ENCODE data around the gene GLG1. TPM values are rescaled to one million over a fixed set of nuclear protein-coding genes. Genes with fewer than 3 reads are reported as not detected.

Gene GLG1
- polyA plus RNA-seq, 2 donors = 17.9 to 20.6 TPM

DNA sequence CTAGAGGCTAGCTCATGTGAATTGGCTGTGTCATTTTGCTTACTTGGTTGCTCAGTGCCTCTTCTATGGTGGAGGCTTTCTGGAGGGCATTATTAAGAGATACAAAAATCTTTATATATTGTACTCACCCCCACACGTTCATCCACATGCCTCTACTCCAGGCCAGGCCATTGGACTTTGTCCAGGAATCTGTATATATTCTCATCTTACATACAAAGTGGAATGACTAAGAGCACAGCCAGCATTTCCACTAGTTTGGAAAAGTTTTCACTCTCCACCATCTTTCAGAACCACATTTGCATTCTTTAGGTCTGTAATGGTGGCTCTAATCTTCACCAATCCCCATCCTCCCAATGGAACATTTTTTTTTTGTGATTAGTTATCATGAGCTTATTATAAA, 4.8 kb upstream of the GLG1 start:
- no peaks in the 10 kb centered on the region for H3K36me3 ChIP-seq (ENCODE audit: control insufficient read depth in 2 of 2, insufficient read depth in 2 of 2, low read length in 1 of 2)
- WGBS, 2 donors = 44 to 66% methylated on average over 1 of the region's 1 CpG

DNA sequence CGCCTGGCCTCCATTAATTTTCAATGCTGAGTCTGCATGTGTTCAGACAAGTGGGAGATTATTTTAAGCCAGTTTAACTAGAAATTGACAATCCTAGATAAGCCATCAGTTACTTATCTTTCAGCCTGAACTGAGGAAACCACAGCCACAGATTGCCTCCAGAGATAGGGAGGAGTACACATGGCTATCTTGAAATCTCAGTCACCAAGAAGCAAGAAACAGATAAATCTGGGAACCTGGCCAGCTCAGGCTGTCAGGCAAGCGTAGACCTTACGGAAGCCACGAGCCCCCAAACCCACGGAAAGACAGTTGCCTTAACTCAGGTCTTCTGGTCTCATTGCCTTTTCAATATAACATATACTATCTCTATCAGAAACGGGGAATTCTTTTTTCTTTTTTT, 2.0 kb upstream of the GLG1 start:
- H3K9me3 ChIP-seq (ENCODE audit: control insufficient read depth in 2 of 2, insufficient read depth in 1 of 2, low read depth in 1 of 2, low read length in 1 of 2) = no peaks in the 10 kb centered on the region
- WGBS, 2 donors = 80 to 84% methylated on average over 6 of the region's 6 CpGs

More for the DNA sequence above, 4.8 kb upstream of the GLG1 start:
- no peak overlapping the region for H3K27ac ChIP-seq (ENCODE audit: low read depth in 2 of 2, low read length in 1 of 2)
- H3K4me3 ChIP-seq (ENCODE audit: low read depth in 1 of 2, low read length in 2 of 2) = no peak overlapping the region
- peaks cover 0 to 2% of the 10 kb centered on the region in 2 donors for H3K4me1 ChIP-seq (ENCODE audit: control insufficient read depth in 2 of 2, insufficient read depth in 2 of 2, low read length in 1 of 2)
- H3K27me3 ChIP-seq (ENCODE audit: control insufficient read depth in 1 of 2, insufficient read depth in 2 of 2, low read length in 2 of 2) = no peaks in the 10 kb centered on the region
- H3K9me3 ChIP-seq (ENCODE audit: control insufficient read depth in 2 of 2, insufficient read depth in 1 of 2, low read depth in 1 of 2, low read length in 1 of 2) = no peaks in the 10 kb centered on the region

DNA sequence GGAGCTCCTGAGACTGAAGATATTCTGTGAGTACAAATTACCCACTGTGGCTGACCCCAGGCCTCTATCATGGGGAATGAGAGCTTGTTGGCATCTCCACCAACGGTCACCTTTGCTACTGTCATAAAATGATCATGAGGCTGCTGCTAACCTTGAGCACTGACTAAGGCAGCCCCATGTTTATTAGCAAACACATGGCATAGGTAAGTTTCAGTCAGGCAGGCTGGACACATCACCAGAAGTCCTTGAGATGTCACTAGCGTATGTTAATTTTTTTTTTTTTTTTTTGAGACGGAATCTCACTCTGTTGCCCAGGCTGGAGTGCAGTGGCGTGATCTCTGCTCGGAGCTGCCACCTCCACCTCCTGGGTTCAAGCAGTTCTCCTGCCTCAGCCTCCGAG, 1.5 kb upstream of the GLG1 start:
- no peaks in the 10 kb centered on the region for H3K27me3 ChIP-seq (ENCODE audit: control insufficient read depth in 1 of 2, insufficient read depth in 2 of 2, low read length in 2 of 2)
- no peaks in the 10 kb centered on the region for H3K9me3 ChIP-seq (ENCODE audit: control insufficient read depth in 2 of 2, insufficient read depth in 1 of 2, low read depth in 1 of 2, low read length in 1 of 2)
- no peaks in the 10 kb centered on the region for H3K36me3 ChIP-seq (ENCODE audit: control insufficient read depth in 2 of 2, insufficient read depth in 2 of 2, low read length in 1 of 2)
- no peak overlapping the region for H3K4me3 ChIP-seq (ENCODE audit: low read depth in 1 of 2, low read length in 2 of 2)
- H3K4me1 ChIP-seq (ENCODE audit: control insufficient read depth in 2 of 2, insufficient read depth in 2 of 2, low read length in 1 of 2) = peaks cover 0 to 2% of the 10 kb centered on the region in 2 donors
- H3K27ac ChIP-seq (ENCODE audit: low read depth in 2 of 2, low read length in 1 of 2) = no peak overlapping the region
- WGBS, 2 donors = 67 to 75% methylated on average over 6 of the region's 6 CpGs

More for the DNA sequence above, 2.0 kb upstream of the GLG1 start:
- Histone ChIP-seq H3K4me3 (ENCODE audit: low read depth in 1 of 2, low read length in 2 of 2) (no peak overlapping the region), H3K36me3 (ENCODE audit: control insufficient read depth in 2 of 2, insufficient read depth in 2 of 2, low read length in 1 of 2) (no peaks in the 10 kb centered on the region), H3K4me1 (ENCODE audit: control insufficient read depth in 2 of 2, insufficient read depth in 2 of 2, low read length in 1 of 2) (peaks cover 0 to 2% of the 10 kb centered on the region in 2 donors), H3K27ac (ENCODE audit: low read depth in 2 of 2, low read length in 1 of 2) (no peak overlapping the region), H3K27me3 (ENCODE audit: control insufficient read depth in 1 of 2, insufficient read depth in 2 of 2, low read length in 2 of 2) (no peaks in the 10 kb centered on the region)

DNA sequence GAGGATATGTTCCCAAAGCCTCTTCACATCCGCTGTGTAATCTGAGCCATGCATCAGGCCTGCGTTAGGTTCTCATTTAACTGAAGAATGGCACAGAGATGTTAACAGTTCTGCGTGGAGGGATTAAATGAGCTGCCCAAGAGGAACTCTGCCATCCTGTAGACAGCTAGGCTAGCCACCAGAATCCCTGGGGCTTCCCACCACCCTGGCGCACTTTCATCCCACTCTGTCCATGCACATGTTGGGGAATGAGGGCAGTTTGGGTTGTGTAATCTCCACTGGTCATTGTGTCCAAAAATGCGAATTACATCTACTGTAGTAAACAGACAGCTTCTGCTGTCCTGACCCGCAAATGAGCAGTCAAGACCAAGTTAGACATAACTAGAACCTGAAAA, 1.0 kb upstream of the GLG1 start:
- Histone ChIP-seq H3K36me3 (ENCODE audit: control insufficient read depth in 2 of 2, insufficient read depth in 2 of 2, low read length in 1 of 2) (no peaks in the 10 kb centered on the region), H3K4me3 (ENCODE audit: low read depth in 1 of 2, low read length in 2 of 2) (no peak overlapping the region), H3K9me3 (ENCODE audit: control insufficient read depth in 2 of 2, insufficient read depth in 1 of 2, low read depth in 1 of 2, low read length in 1 of 2) (no peaks in the 10 kb centered on the region), H3K27ac (ENCODE audit: low read depth in 2 of 2, low read length in 1 of 2) (peak overlapping the region in 1 of 2 donors; percentile 98), H3K4me1 (ENCODE audit: control insufficient read depth in 2 of 2, insufficient read depth in 2 of 2, low read length in 1 of 2) (peaks cover 0 to 2% of the 10 kb centered on the region in 2 donors), H3K27me3 (ENCODE audit: control insufficient read depth in 1 of 2, insufficient read depth in 2 of 2, low read length in 2 of 2) (no peaks in the 10 kb centered on the region)
- WGBS, 2 donors = 72 to 78% methylated on average over 6 of the region's 6 CpGs

DNA sequence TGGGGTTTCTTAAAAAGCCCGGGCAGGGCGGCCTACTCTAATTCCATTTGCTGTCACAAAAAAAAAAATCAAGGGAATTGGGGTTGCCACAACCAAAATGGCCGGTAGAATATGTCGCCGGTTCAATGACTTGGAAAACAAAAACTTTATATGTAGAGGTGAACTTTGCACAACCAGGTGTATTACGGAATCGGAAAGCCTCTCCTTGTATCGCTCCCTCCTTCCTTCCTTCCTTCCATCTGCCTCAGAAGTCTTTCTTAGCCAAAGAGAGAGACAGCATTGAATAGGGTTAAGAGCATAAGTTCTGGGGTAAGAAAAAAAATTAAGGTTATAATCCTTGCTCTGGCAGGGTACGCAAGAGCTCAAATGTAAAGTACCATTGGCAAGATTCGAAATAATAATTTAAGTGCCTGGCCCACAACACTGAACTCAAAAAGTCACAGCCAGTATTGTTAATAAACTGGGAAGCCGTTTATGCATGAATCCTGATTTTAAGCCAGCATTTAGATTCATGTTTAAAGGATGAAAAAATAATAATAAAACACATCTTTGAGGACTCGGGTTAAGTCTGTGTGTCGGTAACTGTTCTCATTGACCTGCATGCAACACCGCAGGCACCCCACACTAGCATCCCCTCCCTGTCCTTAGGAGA, 522 bp upstream of the GLG1 start:
- Histone ChIP-seq H3K27ac (ENCODE audit: low read depth in 2 of 2, low read length in 1 of 2) (peak overlapping the region; percentile 98 to 99), H3K4me3 (ENCODE audit: low read depth in 1 of 2, low read length in 2 of 2) (peak overlapping the region; percentile 81 to 96), H3K27me3 (ENCODE audit: control insufficient read depth in 1 of 2, insufficient read depth in 2 of 2, low read length in 2 of 2) (no peaks in the 10 kb centered on the region), H3K4me1 (ENCODE audit: control insufficient read depth in 2 of 2, insufficient read depth in 2 of 2, low read length in 1 of 2) (peaks cover 0 to 2% of the 10 kb centered on the region in 2 donors), H3K9me3 (ENCODE audit: control insufficient read depth in 2 of 2, insufficient read depth in 1 of 2, low read depth in 1 of 2, low read length in 1 of 2) (no peaks in the 10 kb centered on the region), H3K36me3 (ENCODE audit: control insufficient read depth in 2 of 2, insufficient read depth in 2 of 2, low read length in 1 of 2) (no peaks in the 10 kb centered on the region)
- WGBS, 2 donors = 16% methylated on average over 14 of the region's 14 CpGs

DNA sequence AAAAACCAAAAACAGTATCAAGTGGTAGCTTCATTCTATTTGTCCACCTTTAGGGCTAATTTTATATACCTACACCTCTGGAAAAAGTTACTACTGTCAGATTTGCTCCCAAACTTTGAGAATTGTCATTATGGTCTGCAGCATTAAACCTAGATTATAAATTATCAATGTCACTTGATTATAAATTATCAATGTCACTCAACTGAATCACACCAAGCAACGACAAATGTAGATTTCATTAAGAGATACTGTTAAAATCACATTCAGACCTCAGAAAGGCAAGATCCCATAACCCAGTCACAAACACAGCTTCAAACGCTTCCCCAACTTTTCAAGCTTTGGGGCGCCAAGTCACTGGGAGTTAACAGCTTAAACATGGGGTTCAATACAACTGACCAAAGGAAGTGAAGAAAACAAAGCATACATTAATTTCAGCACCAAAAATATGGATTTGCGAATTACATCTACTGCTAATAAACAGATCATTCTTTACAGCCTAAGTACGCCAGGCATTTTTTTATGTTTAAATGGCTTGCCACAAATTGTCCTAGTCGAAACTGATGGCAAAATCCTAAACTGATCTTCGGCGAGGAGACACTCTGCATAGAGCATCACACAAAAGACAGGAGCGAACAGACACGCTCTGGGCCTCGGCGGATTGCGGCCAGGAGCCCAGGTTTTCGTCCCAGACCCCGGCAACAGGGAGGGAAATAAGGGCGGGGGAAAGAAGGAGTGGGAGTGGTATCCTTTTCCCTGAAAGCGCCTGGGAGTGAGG, 981 bp downstream of the GLG1 start:
- peak overlapping the region; percentile 98 to 99 for H3K27ac ChIP-seq (ENCODE audit: low read depth in 2 of 2, low read length in 1 of 2)
- H3K27me3 ChIP-seq (ENCODE audit: control insufficient read depth in 1 of 2, insufficient read depth in 2 of 2, low read length in 2 of 2) = no peaks in the 10 kb centered on the region
- no peaks in the 10 kb centered on the region for H3K36me3 ChIP-seq (ENCODE audit: control insufficient read depth in 2 of 2, insufficient read depth in 2 of 2, low read length in 1 of 2)
- 1 to 2% methylated on average over 17 of the region's 17 CpGs for WGBS, 2 donors
- peaks cover 0 to 2% of the 10 kb centered on the region in 2 donors for H3K4me1 ChIP-seq (ENCODE audit: control insufficient read depth in 2 of 2, insufficient read depth in 2 of 2, low read length in 1 of 2)
- H3K4me3 ChIP-seq (ENCODE audit: low read depth in 1 of 2, low read length in 2 of 2) = peak overlapping the region; percentile 81 to 96
- no peaks in the 10 kb centered on the region for H3K9me3 ChIP-seq (ENCODE audit: control insufficient read depth in 2 of 2, insufficient read depth in 1 of 2, low read depth in 1 of 2, low read length in 1 of 2)

DNA sequence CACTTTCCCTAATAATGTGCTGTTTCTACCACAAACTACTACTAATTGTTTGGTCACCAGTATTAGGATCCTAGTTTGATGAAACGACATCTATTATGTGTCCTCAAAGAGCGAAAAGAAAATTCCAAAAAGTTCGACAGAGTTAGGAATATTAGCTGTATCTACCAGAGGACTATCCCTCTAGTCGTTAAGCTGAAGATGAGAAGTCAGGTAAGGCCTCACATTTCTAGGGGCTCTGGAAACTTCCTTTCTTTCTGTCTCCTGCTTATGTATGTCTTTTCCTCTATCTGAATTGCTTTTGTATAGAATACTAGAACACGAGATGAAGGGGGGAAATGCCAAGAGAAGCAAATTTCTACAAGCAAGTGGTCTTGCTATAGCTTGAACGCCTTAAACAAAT, 1.6 kb downstream of the GLG1 start:
- H3K27ac ChIP-seq (ENCODE audit: low read depth in 2 of 2, low read length in 1 of 2) = no peak overlapping the region
- H3K9me3 ChIP-seq (ENCODE audit: control insufficient read depth in 2 of 2, insufficient read depth in 1 of 2, low read depth in 1 of 2, low read length in 1 of 2) = no peaks in the 10 kb centered on the region
- H3K36me3 ChIP-seq (ENCODE audit: control insufficient read depth in 2 of 2, insufficient read depth in 2 of 2, low read length in 1 of 2) = no peaks in the 10 kb centered on the region
- 36 to 37% methylated on average over 6 of the region's 6 CpGs for WGBS, 2 donors
- peaks cover 2% of the 10 kb centered on the region in 2 donors for H3K4me1 ChIP-seq (ENCODE audit: control insufficient read depth in 2 of 2, insufficient read depth in 2 of 2, low read length in 1 of 2)
- no peaks in the 10 kb centered on the region for H3K27me3 ChIP-seq (ENCODE audit: control insufficient read depth in 1 of 2, insufficient read depth in 2 of 2, low read length in 2 of 2)
- peak overlapping the region in 1 of 2 donors; percentile 81 for H3K4me3 ChIP-seq (ENCODE audit: low read depth in 1 of 2, low read length in 2 of 2)

DNA sequence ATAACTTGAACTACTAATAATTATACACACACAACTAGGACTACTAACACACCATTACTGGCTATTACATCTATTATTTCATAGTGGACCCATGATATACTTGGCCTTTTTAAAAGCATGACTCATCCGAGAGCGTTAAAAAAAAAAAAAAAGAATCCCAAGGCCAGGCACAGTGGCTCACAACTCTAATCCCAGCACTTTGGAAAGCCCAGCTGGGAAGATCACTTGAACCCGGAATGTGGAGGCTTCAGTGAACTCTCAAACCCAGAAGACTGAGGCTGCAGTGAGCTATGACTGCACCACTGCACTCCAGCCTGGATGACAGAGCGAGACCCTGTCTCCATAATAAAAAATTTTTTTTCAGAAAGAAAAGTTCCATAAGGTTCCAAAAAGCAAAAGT, 3.1 kb downstream of the GLG1 start:
- peaks cover 2 to 5% of the 10 kb centered on the region in 2 donors for H3K4me1 ChIP-seq (ENCODE audit: control insufficient read depth in 2 of 2, insufficient read depth in 2 of 2, low read length in 1 of 2)
- H3K9me3 ChIP-seq (ENCODE audit: control insufficient read depth in 2 of 2, insufficient read depth in 1 of 2, low read depth in 1 of 2, low read length in 1 of 2) = no peaks in the 10 kb centered on the region
- H3K27me3 ChIP-seq (ENCODE audit: control insufficient read depth in 1 of 2, insufficient read depth in 2 of 2, low read length in 2 of 2) = no peaks in the 10 kb centered on the region
- no peak overlapping the region for H3K27ac ChIP-seq (ENCODE audit: low read depth in 2 of 2, low read length in 1 of 2)
- no peak overlapping the region for H3K4me3 ChIP-seq (ENCODE audit: low read depth in 1 of 2, low read length in 2 of 2)
- H3K36me3 ChIP-seq (ENCODE audit: control insufficient read depth in 2 of 2, insufficient read depth in 2 of 2, low read length in 1 of 2) = no peaks in the 10 kb centered on the region
- WGBS, 2 donors = 52 to 53% methylated on average over 4 of the region's 4 CpGs

DNA sequence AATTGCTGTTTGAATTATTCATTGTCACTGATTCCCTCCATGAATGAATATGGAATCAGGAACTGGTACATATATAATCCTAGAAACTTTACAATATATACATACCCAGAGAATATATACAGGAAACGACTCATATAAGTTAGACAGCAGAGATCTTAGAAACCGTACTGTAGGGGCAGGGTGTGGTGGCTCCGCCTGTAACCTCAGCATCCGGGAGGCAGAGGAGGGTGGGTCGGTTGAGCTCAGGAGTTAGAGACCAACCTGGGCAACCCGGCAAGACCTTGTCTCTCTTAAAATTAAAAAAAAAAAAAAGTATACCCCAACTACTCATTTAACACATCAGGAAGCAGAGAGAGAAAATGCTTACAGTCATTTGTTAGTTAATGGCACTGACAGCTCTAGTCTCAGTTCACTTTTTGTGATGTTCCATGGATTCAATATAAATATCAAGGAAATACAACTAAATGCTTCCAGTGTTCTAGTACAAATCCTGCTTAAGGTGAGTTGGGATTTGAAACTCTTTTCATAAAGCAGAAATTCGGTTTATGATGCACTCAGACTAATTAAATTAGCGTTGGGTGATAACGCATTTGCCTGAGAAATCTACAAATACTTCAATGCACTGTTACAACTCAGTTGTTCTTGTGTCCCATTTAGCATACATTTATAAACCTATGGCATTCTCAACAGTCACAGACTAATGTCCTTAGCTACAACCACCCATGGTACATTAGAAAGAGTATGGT, 5.6 kb downstream of the GLG1 start:
- H3K4me1 ChIP-seq (ENCODE audit: control insufficient read depth in 2 of 2, insufficient read depth in 2 of 2, low read length in 1 of 2) = peaks cover 0 to 5% of the 10 kb centered on the region in 2 donors
- H3K36me3 ChIP-seq (ENCODE audit: control insufficient read depth in 2 of 2, insufficient read depth in 2 of 2, low read length in 1 of 2) = peaks cover 0 to 3% of the 10 kb centered on the region in 2 donors
- H3K9me3 ChIP-seq (ENCODE audit: control insufficient read depth in 2 of 2, insufficient read depth in 1 of 2, low read depth in 1 of 2, low read length in 1 of 2) = no peaks in the 10 kb centered on the region
- no peak overlapping the region for H3K27ac ChIP-seq (ENCODE audit: low read depth in 2 of 2, low read length in 1 of 2)
- WGBS, 2 donors = 46 to 51% methylated on average over 9 of the region's 9 CpGs
- H3K4me3 ChIP-seq (ENCODE audit: low read depth in 1 of 2, low read length in 2 of 2) = no peak overlapping the region
- H3K27me3 ChIP-seq (ENCODE audit: control insufficient read depth in 1 of 2, insufficient read depth in 2 of 2, low read length in 2 of 2) = no peaks in the 10 kb centered on the region

Measured in esophagus (tissue), 2 donors.